ENCODE data around the gene ERCC4. TPM values are rescaled to one million over a fixed set of nuclear protein-coding genes. Genes with fewer than 3 reads are reported as not detected.

The ERCC4 gene
- polyA plus RNA-seq, 2 donors: 1.0 to 1.1 TPM

DNA sequence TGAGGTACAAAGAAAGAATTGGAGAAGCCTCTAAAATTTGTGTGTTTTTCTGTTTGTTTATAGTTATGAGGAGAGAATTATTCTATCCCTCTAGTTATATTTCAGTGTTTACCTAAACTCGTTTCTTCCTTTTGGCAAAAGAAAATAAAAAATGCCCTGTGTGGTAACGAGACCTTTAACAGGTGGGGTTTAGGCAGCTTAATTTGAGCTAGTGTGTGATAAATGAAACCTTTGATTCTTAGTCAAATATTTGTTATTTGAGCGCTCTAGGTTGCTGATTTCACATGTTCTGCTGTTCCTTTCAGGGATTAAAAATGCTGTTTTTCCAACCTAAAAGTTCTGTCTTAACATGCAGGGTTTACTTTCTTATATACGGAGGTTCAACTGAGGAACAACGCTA, 17.5 kb downstream of the ERCC4 start:
- WGBS, 2 donors: 57 to 61% methylated on average over 5 of the region's 5 CpGs
- H3K36me3 ChIP-seq (ENCODE audit: control insufficient read depth in 2 of 2, insufficient read depth in 2 of 2, low read length in 1 of 2): peaks cover 0 to 10% of the 10 kb centered on the region in 2 donors
- H3K27ac ChIP-seq (ENCODE audit: low read depth in 2 of 2, low read length in 1 of 2): no peak overlapping the region
- H3K27me3 ChIP-seq (ENCODE audit: control insufficient read depth in 1 of 2, insufficient read depth in 2 of 2, low read length in 2 of 2): no peaks in the 10 kb centered on the region
- no peak overlapping the region for H3K4me3 ChIP-seq (ENCODE audit: low read depth in 1 of 2, low read length in 2 of 2)
- H3K9me3 ChIP-seq (ENCODE audit: control insufficient read depth in 2 of 2, insufficient read depth in 1 of 2, low read depth in 1 of 2, low read length in 1 of 2): no peaks in the 10 kb centered on the region
- H3K4me1 ChIP-seq (ENCODE audit: control insufficient read depth in 2 of 2, insufficient read depth in 2 of 2, low read length in 1 of 2): no peaks in the 10 kb centered on the region

DNA sequence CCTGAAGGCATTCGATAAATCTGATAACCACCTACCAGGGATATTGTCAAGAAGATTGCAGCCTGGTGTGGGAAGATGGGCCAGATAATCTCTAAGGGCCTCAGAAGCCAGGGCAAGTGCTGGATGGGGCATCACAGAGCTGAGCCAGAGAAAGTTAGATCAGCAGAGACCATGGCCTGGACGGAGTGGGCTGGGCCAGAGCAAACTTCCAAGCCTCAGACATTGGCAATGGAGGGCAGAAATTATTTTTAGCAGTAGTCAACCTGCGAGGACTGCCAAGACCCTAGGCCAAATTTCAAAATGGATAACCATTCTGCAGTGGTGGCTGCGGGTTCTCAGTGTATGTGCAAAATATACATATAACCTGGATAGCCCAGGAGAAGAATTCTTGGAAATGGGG, 18.5 kb downstream of the ERCC4 start:
- peaks cover 0 to 10% of the 10 kb centered on the region in 2 donors for H3K36me3 ChIP-seq (ENCODE audit: control insufficient read depth in 2 of 2, insufficient read depth in 2 of 2, low read length in 1 of 2)
- 83 to 87% methylated on average over 4 of the region's 4 CpGs for WGBS, 2 donors

DNA sequence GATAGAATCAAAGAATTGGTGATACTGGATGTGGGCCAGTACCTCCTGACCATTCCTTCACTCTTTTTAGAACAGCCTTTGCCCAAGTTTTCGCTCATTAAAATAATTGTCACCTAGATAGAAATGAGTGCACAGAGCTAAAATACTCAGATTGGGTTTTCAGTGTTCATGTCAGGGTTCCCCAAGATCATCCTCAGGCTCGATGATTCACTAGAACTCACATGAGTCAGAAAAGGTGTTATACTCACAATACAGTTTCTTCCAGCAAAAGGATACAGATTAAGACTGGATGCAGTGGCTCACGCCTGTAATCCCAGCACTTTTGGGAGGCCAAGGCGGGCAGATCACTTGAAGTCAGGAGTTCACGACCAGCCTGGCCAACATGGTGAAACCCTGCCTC, 19.9 kb downstream of the ERCC4 start:
- Histone ChIP-seq H3K27me3 (ENCODE audit: control insufficient read depth in 1 of 2, insufficient read depth in 2 of 2, low read length in 2 of 2) (no peaks in the 10 kb centered on the region), H3K27ac (ENCODE audit: low read depth in 2 of 2, low read length in 1 of 2) (no peak overlapping the region), H3K36me3 (ENCODE audit: control insufficient read depth in 2 of 2, insufficient read depth in 2 of 2, low read length in 1 of 2) (peaks cover 3 to 10% of the 10 kb centered on the region in 2 donors), H3K4me1 (ENCODE audit: control insufficient read depth in 2 of 2, insufficient read depth in 2 of 2, low read length in 1 of 2) (no peaks in the 10 kb centered on the region), H3K9me3 (ENCODE audit: control insufficient read depth in 2 of 2, insufficient read depth in 1 of 2, low read depth in 1 of 2, low read length in 1 of 2) (no peaks in the 10 kb centered on the region), H3K4me3 (ENCODE audit: low read depth in 1 of 2, low read length in 2 of 2) (no peak overlapping the region)
- WGBS, 2 donors: 74 to 88% methylated on average over 5 of the region's 5 CpGs

More for the DNA sequence above, 18.5 kb downstream of the ERCC4 start:
- H3K4me1 ChIP-seq (ENCODE audit: control insufficient read depth in 2 of 2, insufficient read depth in 2 of 2, low read length in 1 of 2): no peaks in the 10 kb centered on the region
- no peaks in the 10 kb centered on the region for H3K27me3 ChIP-seq (ENCODE audit: control insufficient read depth in 1 of 2, insufficient read depth in 2 of 2, low read length in 2 of 2)
- H3K27ac ChIP-seq (ENCODE audit: low read depth in 2 of 2, low read length in 1 of 2): no peak overlapping the region
- no peak overlapping the region for H3K4me3 ChIP-seq (ENCODE audit: low read depth in 1 of 2, low read length in 2 of 2)
- no peaks in the 10 kb centered on the region for H3K9me3 ChIP-seq (ENCODE audit: control insufficient read depth in 2 of 2, insufficient read depth in 1 of 2, low read depth in 1 of 2, low read length in 1 of 2)

DNA sequence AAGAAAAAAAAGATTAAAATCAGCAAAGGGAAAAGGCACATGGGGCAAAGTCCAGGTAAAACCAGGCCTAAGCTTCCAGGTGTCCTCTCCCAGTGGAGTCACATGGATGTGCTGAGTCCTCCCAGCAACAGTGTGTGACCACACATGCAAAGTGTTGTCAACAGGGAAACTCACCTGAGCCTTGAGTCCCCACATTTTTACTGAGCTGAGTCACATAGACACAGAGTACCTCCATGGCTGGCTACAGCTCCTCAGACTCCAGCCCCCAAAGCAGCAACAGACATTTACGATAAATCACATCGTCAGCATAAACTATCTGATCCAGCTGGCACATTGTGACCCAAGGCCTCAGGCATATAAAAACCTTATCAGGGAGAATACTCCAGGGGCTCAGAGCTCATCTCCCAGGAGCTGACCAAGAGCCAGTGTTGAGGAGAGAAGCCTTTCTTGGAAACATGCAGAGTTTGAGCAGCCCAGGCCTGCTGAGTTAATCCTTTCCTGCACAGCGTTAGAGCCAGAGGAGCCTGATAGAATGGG, 20.5 kb downstream of the ERCC4 start:
- no peaks in the 10 kb centered on the region for H3K9me3 ChIP-seq (ENCODE audit: control insufficient read depth in 2 of 2, insufficient read depth in 1 of 2, low read depth in 1 of 2, low read length in 1 of 2)
- 57 to 58% methylated on average over 3 of the region's 3 CpGs for WGBS, 2 donors
- no peaks in the 10 kb centered on the region for H3K27me3 ChIP-seq (ENCODE audit: control insufficient read depth in 1 of 2, insufficient read depth in 2 of 2, low read length in 2 of 2)
- no peak overlapping the region for H3K27ac ChIP-seq (ENCODE audit: low read depth in 2 of 2, low read length in 1 of 2)
- H3K4me3 ChIP-seq (ENCODE audit: low read depth in 1 of 2, low read length in 2 of 2): no peak overlapping the region
- H3K4me1 ChIP-seq (ENCODE audit: control insufficient read depth in 2 of 2, insufficient read depth in 2 of 2, low read length in 1 of 2): no peaks in the 10 kb centered on the region
- H3K36me3 ChIP-seq (ENCODE audit: control insufficient read depth in 2 of 2, insufficient read depth in 2 of 2, low read length in 1 of 2): peaks cover 3 to 8% of the 10 kb centered on the region in 2 donors

DNA sequence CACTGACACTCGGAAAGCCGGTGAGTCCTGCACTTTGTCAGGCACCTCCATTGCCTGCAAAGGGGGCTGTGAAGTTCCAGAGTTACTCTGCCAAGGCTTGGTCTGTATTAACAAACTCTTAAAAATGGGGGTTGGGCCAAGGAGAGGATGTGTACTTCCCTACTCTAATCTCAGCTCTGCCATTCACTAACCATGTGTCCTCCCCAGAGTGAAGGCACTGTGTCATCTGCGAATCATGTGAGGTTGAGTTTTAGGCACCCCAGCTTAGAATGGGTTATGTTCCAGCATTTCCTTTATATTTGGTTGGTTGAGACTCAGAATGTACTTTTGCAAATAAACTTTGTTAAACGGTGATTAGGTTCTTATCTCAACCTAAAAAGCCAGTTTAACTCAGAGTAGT, 24.9 kb downstream of the ERCC4 start:
- no peaks in the 10 kb centered on the region for H3K4me1 ChIP-seq (ENCODE audit: control insufficient read depth in 2 of 2, insufficient read depth in 2 of 2, low read length in 1 of 2)
- no peaks in the 10 kb centered on the region for H3K27me3 ChIP-seq (ENCODE audit: control insufficient read depth in 1 of 2, insufficient read depth in 2 of 2, low read length in 2 of 2)
- H3K36me3 ChIP-seq (ENCODE audit: control insufficient read depth in 2 of 2, insufficient read depth in 2 of 2, low read length in 1 of 2): peaks cover 3 to 8% of the 10 kb centered on the region in 2 donors
- 88 to 93% methylated on average over 4 of the region's 4 CpGs for WGBS, 2 donors
- no peak overlapping the region for H3K27ac ChIP-seq (ENCODE audit: low read depth in 2 of 2, low read length in 1 of 2)
- H3K4me3 ChIP-seq (ENCODE audit: low read depth in 1 of 2, low read length in 2 of 2): no peak overlapping the region
- no peaks in the 10 kb centered on the region for H3K9me3 ChIP-seq (ENCODE audit: control insufficient read depth in 2 of 2, insufficient read depth in 1 of 2, low read depth in 1 of 2, low read length in 1 of 2)

DNA sequence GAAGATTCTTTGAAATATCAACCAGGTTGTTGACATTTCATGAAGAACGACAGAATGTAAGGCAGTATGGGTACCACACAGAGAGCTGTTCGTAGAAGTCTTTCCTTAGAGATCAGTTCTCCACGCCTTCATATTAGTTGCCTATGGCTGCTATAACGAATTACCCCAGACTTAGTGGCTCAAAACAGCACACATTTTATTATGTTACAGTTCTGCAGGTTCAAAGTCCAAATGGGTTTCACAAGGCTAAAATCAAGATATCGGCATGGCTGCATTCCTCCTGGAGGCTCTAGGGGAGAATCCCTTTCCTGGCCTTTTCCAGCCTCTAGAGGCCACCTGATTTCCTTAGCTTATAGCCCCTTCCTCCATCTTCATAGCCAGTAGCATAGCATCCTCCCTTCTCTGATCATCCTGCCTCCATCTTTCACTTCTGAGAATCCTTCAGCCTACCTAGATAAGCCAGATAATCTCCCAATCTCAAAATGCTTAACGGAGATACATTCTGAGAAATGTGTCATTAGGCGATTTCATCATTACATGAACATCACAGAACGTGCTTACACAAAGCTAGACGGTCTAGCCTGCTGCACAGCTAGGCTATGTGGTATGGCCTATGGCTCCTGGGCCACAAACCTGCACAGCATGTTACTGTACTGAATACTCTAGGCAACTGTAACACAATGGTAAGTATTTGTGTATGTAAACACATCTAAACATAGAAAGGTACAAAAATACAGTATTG, 26.0 kb downstream of the ERCC4 start:
- H3K4me3 ChIP-seq (ENCODE audit: low read depth in 1 of 2, low read length in 2 of 2): no peak overlapping the region
- no peaks in the 10 kb centered on the region for H3K27me3 ChIP-seq (ENCODE audit: control insufficient read depth in 1 of 2, insufficient read depth in 2 of 2, low read length in 2 of 2)
- peaks cover 3 to 8% of the 10 kb centered on the region in 2 donors for H3K36me3 ChIP-seq (ENCODE audit: control insufficient read depth in 2 of 2, insufficient read depth in 2 of 2, low read length in 1 of 2)
- H3K4me1 ChIP-seq (ENCODE audit: control insufficient read depth in 2 of 2, insufficient read depth in 2 of 2, low read length in 1 of 2): no peaks in the 10 kb centered on the region
- no peaks in the 10 kb centered on the region for H3K9me3 ChIP-seq (ENCODE audit: control insufficient read depth in 2 of 2, insufficient read depth in 1 of 2, low read depth in 1 of 2, low read length in 1 of 2)
- H3K27ac ChIP-seq (ENCODE audit: low read depth in 2 of 2, low read length in 1 of 2): no peak overlapping the region
- 86 to 95% methylated on average over 9 of the region's 9 CpGs for WGBS, 2 donors

DNA sequence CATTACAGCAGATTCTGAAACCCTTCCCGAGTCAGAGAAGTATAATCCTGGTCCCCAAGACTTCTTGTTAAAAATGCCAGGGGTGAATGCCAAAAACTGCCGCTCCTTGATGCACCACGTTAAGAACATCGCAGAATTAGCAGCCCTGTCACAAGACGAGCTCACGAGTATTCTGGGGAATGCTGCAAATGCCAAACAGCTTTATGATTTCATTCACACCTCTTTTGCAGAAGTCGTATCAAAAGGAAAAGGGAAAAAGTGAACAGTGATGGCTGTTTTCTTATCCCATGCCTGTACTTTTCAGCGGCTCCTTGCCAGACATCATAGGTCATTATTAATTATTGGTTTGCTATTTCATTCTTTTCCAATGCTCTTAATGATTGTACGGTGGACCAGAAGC, 28.1 kb downstream of the ERCC4 start:
- no peaks in the 10 kb centered on the region for H3K4me1 ChIP-seq (ENCODE audit: control insufficient read depth in 2 of 2, insufficient read depth in 2 of 2, low read length in 1 of 2)
- no peaks in the 10 kb centered on the region for H3K27me3 ChIP-seq (ENCODE audit: control insufficient read depth in 1 of 2, insufficient read depth in 2 of 2, low read length in 2 of 2)
- H3K4me3 ChIP-seq (ENCODE audit: low read depth in 1 of 2, low read length in 2 of 2): no peak overlapping the region
- no peaks in the 10 kb centered on the region for H3K9me3 ChIP-seq (ENCODE audit: control insufficient read depth in 2 of 2, insufficient read depth in 1 of 2, low read depth in 1 of 2, low read length in 1 of 2)
- H3K36me3 ChIP-seq (ENCODE audit: control insufficient read depth in 2 of 2, insufficient read depth in 2 of 2, low read length in 1 of 2): peaks cover 3 to 8% of the 10 kb centered on the region in 2 donors
- H3K27ac ChIP-seq (ENCODE audit: low read depth in 2 of 2, low read length in 1 of 2): no peak overlapping the region
- 50 to 54% methylated on average over 9 of the region's 9 CpGs for WGBS, 2 donors

DNA sequence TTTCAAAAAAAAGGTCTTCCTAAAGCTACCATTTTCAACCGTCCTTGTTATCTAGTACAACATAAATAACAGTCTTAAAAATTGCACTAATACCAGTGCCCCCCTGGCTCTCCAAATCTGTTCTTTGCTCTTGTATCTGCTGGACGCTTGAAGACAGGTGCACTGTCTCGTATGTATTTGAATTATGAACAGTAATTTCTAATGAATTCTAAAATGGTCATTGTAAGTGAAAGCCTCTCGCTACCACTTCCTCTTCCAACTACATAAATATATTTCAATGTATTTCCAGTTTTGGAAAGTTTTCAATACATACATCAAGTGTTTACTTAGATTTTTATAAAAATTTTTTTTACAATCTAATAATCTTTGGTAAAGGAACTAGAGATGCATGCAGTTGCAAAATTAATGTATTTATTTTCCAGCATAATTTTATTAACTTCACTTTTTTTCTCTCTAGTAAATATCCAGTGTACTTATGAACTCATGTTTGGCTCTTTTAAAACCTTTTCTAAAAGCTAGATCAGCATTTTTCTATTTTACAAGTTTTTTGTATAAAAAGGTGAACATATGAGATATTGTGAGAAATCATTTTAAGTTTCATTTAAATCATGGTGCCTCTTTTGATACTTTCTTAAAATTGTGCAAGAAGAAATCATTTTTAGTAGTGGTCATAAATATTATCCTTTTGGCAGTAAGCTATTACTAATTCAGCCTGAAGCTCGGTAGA, 31.0 kb downstream of the ERCC4 start:
- Histone ChIP-seq H3K9me3 (ENCODE audit: control insufficient read depth in 2 of 2, insufficient read depth in 1 of 2, low read depth in 1 of 2, low read length in 1 of 2) (no peaks in the 10 kb centered on the region), H3K27ac (ENCODE audit: low read depth in 2 of 2, low read length in 1 of 2) (no peak overlapping the region), H3K4me3 (ENCODE audit: low read depth in 1 of 2, low read length in 2 of 2) (no peak overlapping the region), H3K27me3 (ENCODE audit: control insufficient read depth in 1 of 2, insufficient read depth in 2 of 2, low read length in 2 of 2) (no peaks in the 10 kb centered on the region), H3K36me3 (ENCODE audit: control insufficient read depth in 2 of 2, insufficient read depth in 2 of 2, low read length in 1 of 2) (peaks cover 3 to 5% of the 10 kb centered on the region in 2 donors), H3K4me1 (ENCODE audit: control insufficient read depth in 2 of 2, insufficient read depth in 2 of 2, low read length in 1 of 2) (no peaks in the 10 kb centered on the region)
- 74 to 82% methylated on average over 5 of the region's 5 CpGs for WGBS, 2 donors

DNA sequence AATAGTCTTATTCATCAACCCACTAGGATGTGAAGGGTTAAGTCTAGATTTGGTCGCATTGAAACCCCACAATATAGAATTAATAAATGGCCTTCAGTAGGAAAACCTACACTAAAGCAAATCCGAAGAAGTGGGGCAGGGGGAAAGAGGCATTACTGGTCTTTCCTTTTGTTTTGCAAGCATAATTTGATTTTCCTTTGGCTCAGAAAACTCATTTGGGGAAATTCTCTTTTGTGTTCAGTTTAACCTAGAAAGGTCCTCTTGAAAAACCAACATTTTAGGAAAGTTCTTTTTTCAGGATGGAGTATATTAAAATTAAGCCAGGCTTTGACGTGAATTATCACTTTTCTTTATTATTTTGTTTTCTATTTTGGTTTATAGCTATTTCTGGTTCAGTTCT, 31.7 kb downstream of the ERCC4 start:
- WGBS, 2 donors: 77 to 78% methylated on average over 3 of the region's 3 CpGs
- no peak overlapping the region for H3K4me3 ChIP-seq (ENCODE audit: low read depth in 1 of 2, low read length in 2 of 2)
- peaks cover 0 to 3% of the 10 kb centered on the region in 2 donors for H3K4me1 ChIP-seq (ENCODE audit: control insufficient read depth in 2 of 2, insufficient read depth in 2 of 2, low read length in 1 of 2)
- peaks cover 3 to 5% of the 10 kb centered on the region in 2 donors for H3K36me3 ChIP-seq (ENCODE audit: control insufficient read depth in 2 of 2, insufficient read depth in 2 of 2, low read length in 1 of 2)
- no peak overlapping the region for H3K27ac ChIP-seq (ENCODE audit: low read depth in 2 of 2, low read length in 1 of 2)
- no peaks in the 10 kb centered on the region for H3K9me3 ChIP-seq (ENCODE audit: control insufficient read depth in 2 of 2, insufficient read depth in 1 of 2, low read depth in 1 of 2, low read length in 1 of 2)
- H3K27me3 ChIP-seq (ENCODE audit: control insufficient read depth in 1 of 2, insufficient read depth in 2 of 2, low read length in 2 of 2): no peaks in the 10 kb centered on the region
